ENCODE data around the gene NMUR2. TPM values are rescaled to one million over a fixed set of nuclear protein-coding genes. Genes with fewer than 3 reads are reported as not detected.

NMUR2 gene
- total and polyA plus RNA-seq, 2 of the 8 experiments (the other 6 are each of a cell fraction or from before 2014, with no cell fraction given): 0.11 TPM; not detected in 1

- Histone ChIP-seq H3K27ac (ENCODE audit: low read depth, low read length) (no peak overlapping the region), H2AK5ac (ENCODE audit: low read depth, low read length) (no peak overlapping the region), H3K14ac (ENCODE audit: insufficient read length) (no peak overlapping the region), H3K79me1 (ENCODE audit: low read depth, low read length) (no peaks in the 10 kb centered on the region), H3K4me3 (ENCODE audit: extremely low read depth in 1 of 4, insufficient read depth in 2 of 4, low read depth in 3 of 4, low read length in 4 of 4) (no peak overlapping the region), H2BK15ac (ENCODE audit: low read length) (no peak overlapping the region), H4K8ac (ENCODE audit: extremely low read depth, insufficient read depth, low read length) (no peak overlapping the region), H2BK20ac (ENCODE audit: low read length) (no peak overlapping the region), H2BK12ac (ENCODE audit: low read depth, low read length) (no peak overlapping the region), H3K56ac (replicated peaks; ENCODE audit: insufficient read length, low read depth, low read length) (no peak overlapping the region), H4K20me1 (replicated peaks in 1 of 2; ENCODE audit: control insufficient read depth in 1 of 2, insufficient read depth in 2 of 2, low read length in 2 of 2) (no peaks in the 10 kb centered on the region), H4K91ac (replicated peaks; ENCODE audit: insufficient read length, low read length) (no peak overlapping the region), H3K18ac (ENCODE audit: extremely low read depth, low read length) (no peak overlapping the region), H3K9ac (replicated peaks in 1 of 4; ENCODE audit: extremely low read depth in 1 of 4, low read depth in 3 of 4, low read length in 3 of 4) (no peak overlapping the region), H3K23me2 (ENCODE audit: low read depth, low read length) (peaks cover 2% of the 10 kb centered on the region; the same call in 1 of the 2 replicates), H3K4me1 (replicated peaks in 1 of 4; ENCODE audit: control insufficient read depth in 3 of 4, insufficient read depth in 4 of 4, low read length in 3 of 4) (no peaks in the 10 kb centered on the region), H2BK120ac (replicated peaks; ENCODE audit: low read depth, low read length) (no peak overlapping the region), H3K79me2 (ENCODE audit: control insufficient read depth in 1 of 2, insufficient read depth in 2 of 2, low read length in 2 of 2) (no peaks in the 10 kb centered on the region), H3K36me3 (ENCODE audit: control insufficient read depth in 2 of 4, insufficient read depth in 4 of 4, low read length in 3 of 4) (no peaks in the 10 kb centered on the region), H2BK5ac (ENCODE audit: low read depth, low read length) (no peak overlapping the region), H3K4ac (replicated peaks; ENCODE audit: insufficient read length, low read depth, low read length) (no peak overlapping the region), H3K9me3 (ENCODE audit: insufficient read depth in 2 of 2, low read depth in 1 of 2, low read length in 1 of 2) (no peaks in the 10 kb centered on the region), H2AFZ (ENCODE audit: low read length) (no peak overlapping the region), H4K5ac (ENCODE audit: insufficient read length, low read depth, low read length) (no peak overlapping the region), H3K4me2 (ENCODE audit: insufficient read depth in 1 of 2, low read depth in 2 of 2, low read length in 2 of 2) (no peak overlapping the region), H3K23ac (ENCODE audit: insufficient read length) (no peak overlapping the region), H3K27me3 (replicated peaks in 1 of 4; ENCODE audit: control insufficient read depth in 3 of 4, extremely low read depth in 1 of 4, insufficient read depth in 3 of 4, low read length in 3 of 4) (no peaks in the 10 kb centered on the region)
- 95% methylated on average over 9 of the region's 9 CpGs; no CpG with 5 or more reads in 1 of the 2 experiments for WGBS, 2 experiments (ENCODE audit: extremely low coverage in 1 of 2, insufficient coverage in 1 of 2, insufficient read length in 1 of 2, insufficient replicate concordance in 2 of 2, low coverage in 1 of 2, low lambda C conversion rate in 2 of 2, missing lambda C conversion rate in 1 of 2)
- ChIA-PET CTCF (ENCODE audit: partially characterized antibody) (interaction anchor here (1.4 kb wide), 1 partner anchor 9 kb away, joined by 5 read pairs; no protein-coding TSS in a partner anchor), POLR2A (ENCODE audit: partially characterized antibody) (no interaction called here)
- FAIRE-seq (no peak), DNase-seq (ENCODE audit: low read depth in 1 of 2, low spot score in 2 of 2) (no peak)
These were observed 46.1 kb downstream of the NMUR2 start for GRCh38 chr5:152358861-152359568.

All from H1 (cell line).